Measurements from ENCODE around the gene MAFF.

DNA sequence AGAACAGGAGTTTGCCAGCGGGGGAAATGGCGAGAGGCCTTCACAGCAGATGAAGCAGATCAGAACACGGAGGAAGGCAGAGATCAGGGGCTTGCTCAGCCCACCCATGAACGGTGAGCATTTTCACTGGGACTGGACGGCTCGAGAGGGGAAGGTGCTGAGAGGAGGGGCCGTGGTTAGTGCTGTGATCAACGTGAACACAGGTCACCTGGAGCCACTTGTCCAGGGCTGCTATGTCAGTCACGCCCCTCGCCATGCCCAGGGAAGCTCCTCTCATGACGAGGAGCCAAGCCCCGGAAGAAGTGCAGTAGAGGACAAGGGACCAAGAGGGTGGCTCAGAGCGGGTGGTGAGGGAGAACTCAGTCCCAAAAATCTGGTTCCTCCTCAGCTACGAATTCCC lies 27.2 kb upstream of the MAFF start:
- TF ChIP-seq, protein P1, sequence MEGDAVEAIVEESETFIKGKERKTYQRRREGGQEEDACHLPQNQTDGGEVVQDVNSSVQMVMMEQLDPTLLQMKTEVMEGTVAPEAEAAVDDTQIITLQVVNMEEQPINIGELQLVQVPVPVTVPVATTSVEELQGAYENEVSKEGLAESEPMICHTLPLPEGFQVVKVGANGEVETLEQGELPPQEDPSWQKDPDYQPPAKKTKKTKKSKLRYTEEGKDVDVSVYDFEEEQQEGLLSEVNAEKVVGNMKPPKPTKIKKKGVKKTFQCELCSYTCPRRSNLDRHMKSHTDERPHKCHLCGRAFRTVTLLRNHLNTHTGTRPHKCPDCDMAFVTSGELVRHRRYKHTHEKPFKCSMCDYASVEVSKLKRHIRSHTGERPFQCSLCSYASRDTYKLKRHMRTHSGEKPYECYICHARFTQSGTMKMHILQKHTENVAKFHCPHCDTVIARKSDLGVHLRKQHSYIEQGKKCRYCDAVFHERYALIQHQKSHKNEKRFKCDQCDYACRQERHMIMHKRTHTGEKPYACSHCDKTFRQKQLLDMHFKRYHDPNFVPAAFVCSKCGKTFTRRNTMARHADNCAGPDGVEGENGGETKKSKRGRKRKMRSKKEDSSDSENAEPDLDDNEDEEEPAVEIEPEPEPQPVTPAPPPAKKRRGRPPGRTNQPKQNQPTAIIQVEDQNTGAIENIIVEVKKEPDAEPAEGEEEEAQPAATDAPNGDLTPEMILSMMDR (IDR thresholded peaks at IDR 0.05; ENCODE audit: borderline replicate concordance, extremely low read depth, low read length, poor library complexity, severe bottlenecking), result no peak
- TF ChIP-seq EZH2 (IDR thresholded peaks at IDR 0.05; ENCODE audit: borderline replicate concordance, low read depth, low read length, severe bottlenecking), result no peak
